Heart right ventricle (tissue), 16 donors: ENCODE results near the gene GUK1. TPM values are rescaled to one million over a fixed set of nuclear protein-coding genes. Genes with fewer than 3 reads are reported as not detected.

Experiments used
- ATAC-seq, 8 donors: fragments of 200-7000 bp; cut with Tn5 transposase; one replicate each; pipeline ENCODE4 v1.9.1; 2020; ENCODE audit warnings: mild to moderate bottlenecking in 8 of 8, moderate library complexity in 8 of 8, moderate number of reproducible peaks in 1 of 8
- DNase-seq, 2 donors: peaks; one replicate each; pipeline ENCODE4 v3.0.0-alpha.2; 2020
- H3K27ac ChIP-seq, 10 donors: fragments of 200-600 bp; sonication (generic) in 2 of 10; one replicate each; pipeline versions ENCODE4 v1.5.0 to v1.8.0; 2020 to 2022; ENCODE audit warnings: mild to moderate bottlenecking in 3 of 10
- H3K27me3 ChIP-seq, 7 donors: fragments of 200-600 bp; one replicate each; pipeline ENCODE4 v1.8.0; 2021 to 2022; ENCODE audit warnings: mild to moderate bottlenecking in 2 of 7
- H3K36me3 ChIP-seq, 9 donors: fragments of 200-600 bp; sonication (generic) in 1 of 9; one replicate each; pipeline versions ENCODE4 v1.5.0 to v1.8.0; 2020 to 2022; ENCODE audit warnings: mild to moderate bottlenecking in 2 of 9
- H3K4me1 ChIP-seq, 9 donors: fragments of 200-600 bp; sonication (generic) in 1 of 9; one replicate each; pipeline versions ENCODE4 v1.5.0 to v1.8.0; 2020 to 2022; ENCODE audit warnings: mild to moderate bottlenecking in 4 of 9
- H3K4me3 ChIP-seq, 10 donors: fragments of 200-600 bp; sonication (generic) in 2 of 10; one replicate each; pipeline versions ENCODE4 v1.5.0 to v1.8.0; 2020 to 2022; ENCODE audit warnings: mild to moderate bottlenecking in 7 of 10, moderate library complexity in 2 of 10
- H3K9me3 ChIP-seq, 11 donors: fragments of 200-600 bp in 10 of 11; sonication (generic) in 2 of 11; one replicate each; pipeline versions ENCODE4 v1.5.0 to v1.8.0; 2013 to 2022; ENCODE audit warnings: mild to moderate bottlenecking in 2 of 11, control low read depth in 1 of 11, moderate library complexity in 1 of 11
- CTCF ChIP-seq, 9 donors: fragments of 200-600 bp; sonication (generic) in 2 of 9; IDR thresholded peaks; one replicate each; pipeline versions ENCODE4 v1.5.0 to v1.8.0; 2021 to 2022; ENCODE audit warnings: antibody characterized with exemption in 9 of 9, mild to moderate bottlenecking in 5 of 9, moderate library complexity in 1 of 9
- WGBS, 2 donors: extraction: QIAGEN DNeasy Blood & Tissue Kit; methylation state at CpG; one replicate each; pipeline ENCODE4 v1.1.7; 2013; ENCODE audit warnings: inconsistent platforms in 1 of 2; 5-methylcytosine and 5-hydroxymethylcytosine counted together
- intact Hi-C, 10 donors: fragments of 100-400 bp; cut with DNase I; formaldehyde crosslinking; loops; one replicate each; pipeline versions ENCODE4 v1.11.1 to v1.14.2; 2022
- polyA plus RNA-seq, 2 donors: library from polyadenylated mRNA; stranded (reverse); fragments of 200-250 nt; gene quantifications; one replicate each; pipeline ENCODE4 v1.2.3, GENCODE V29; 2013
- total RNA-seq, 10 donors: library from RNA; stranded (reverse); fragmentation: NEBNext Ultra II Directional in 3 of 10; extraction: Animal tissue kit (Norgen Biotek cat#: 25700) in 3 of 10; gene quantifications; one replicate each; pipeline versions ENCODE4 v1.2.1 to v1.2.4, GENCODE V29; 2021 to 2023
- donor health status: Arrhythmogenic right ventricular cardiomyopathy.
- donor health status: ischemic (EF 13 %, LVEDD 7.1; RV severe dilation, severe dysfunction).
- donor health status: healthy with polysubstance abuse.
- donor health status: DM: no; HTN: yes; CAD: no.
- donor health status: DM: no; HTN: no; CAD: no.
- donor health status: ischemic (EF 25% LVEDD 6.9; RV normal size, moderate dysfunction).
- donor health status: ischemic (EF 25% LVEDD 5.7; RV mildly dilated, moderate dysfunction).
- donor health status: healthy.
- donor health status: DM: yes; HTN: yes; CAD: no.
- donor health status: Ischemic cardiomyopathy.
- donor health status: ischemic (EF 35%, LVEDD 5.7; RV mildly dilated, moderate dysfunction).
- donor health status: nonischemic (EF 11% LVEDD 7.7; RV severe dilation, severe dysfunction).
- donor health status: DM: yes; HTN: yes; CAD: no.
- donor health status: PGD.
- donor health status: ischemic (EF 29% LVEDD 5.4; RV normal size, mild dysfunction).
- donor health status: nonischemic (EF 23%, LVEDD 6.1; RV moderate dilation, normal function).

The GUK1 gene
- total and polyA plus RNA-seq, 12 donors: 121 to 474 (median 169) TPM

GRCh38 chr1:228120857-228121489 lies 19.1 kb upstream of the GUK1 start:
- no peaks in the 10 kb centered on the region for H3K36me3 ChIP-seq
- peaks cover 0 to under 1% (median 0%) of the 10 kb centered on the region in 7 donors for H3K27me3 ChIP-seq
- H3K4me1 ChIP-seq: no peaks in the 10 kb centered on the region
- ATAC-seq (no peak), DNase-seq (no peak)
- TF ChIP-seq CTCF (IDR thresholded peaks at IDR 0.05): no peak
- no peak overlapping the region for H3K4me3 ChIP-seq
- no peak overlapping the region for H3K27ac ChIP-seq
- H3K9me3 ChIP-seq: peaks cover 0 to 11% (median 0%) of the 10 kb centered on the region in 11 donors
- intact Hi-C loops: loop anchor here in 1 of 10 donors (10.0 kb wide), 1 partner anchor 54 kb away; no protein-coding TSS in a partner anchor
- 72 to 80% methylated on average over 5 of the region's 5 CpGs for WGBS, 2 donors

GRCh38 chr1:228122921-228123441 lies 17.1 kb upstream of the GUK1 start:
- Histone ChIP-seq H3K9me3 (peaks cover 0 to 4% (median 0%) of the 10 kb centered on the region in 11 donors), H3K4me3 (no peak overlapping the region), H3K27ac (no peak overlapping the region), H3K4me1 (no peaks in the 10 kb centered on the region), H3K27me3 (peaks cover 0 to 14% (median 0%) of the 10 kb centered on the region in 7 donors), H3K36me3 (no peaks in the 10 kb centered on the region)
- ATAC-seq (no peak), DNase-seq (no peak)
- WGBS, 2 donors: 67 to 73% methylated on average over 1 of the region's 1 CpG
- intact Hi-C loops: loop anchor here in 1 of 10 donors (10.0 kb wide), 1 partner anchor 52 kb away; no protein-coding TSS in a partner anchor
- TF ChIP-seq CTCF (IDR thresholded peaks at IDR 0.05): no peak

- intact Hi-C loops: loop anchor here in 1 of 10 donors (10.0 kb wide), 1 partner anchor 51 kb away; no protein-coding TSS in a partner anchor
- WGBS, 2 donors: 66 to 71% methylated on average over 2 of the region's 2 CpGs
- Histone ChIP-seq H3K9me3 (no peaks in the 10 kb centered on the region), H3K27me3 (peaks cover 0 to 14% (median 0%) of the 10 kb centered on the region in 7 donors), H3K36me3 (no peaks in the 10 kb centered on the region), H3K4me3 (no peak overlapping the region), H3K4me1 (no peaks in the 10 kb centered on the region), H3K27ac (no peak overlapping the region)
- no peak for TF ChIP-seq CTCF (IDR thresholded peaks at IDR 0.05)
- ATAC-seq (no peak), DNase-seq (no peak)
Measured at GRCh38 chr1:228123505-228123904, 16.6 kb upstream of the GUK1 start.

- no peak for ATAC-seq
- Histone ChIP-seq H3K27ac (no peak overlapping the region), H3K27me3 (peaks cover 0 to 14% (median 0%) of the 10 kb centered on the region in 7 donors), H3K9me3 (no peaks in the 10 kb centered on the region), H3K4me3 (no peak overlapping the region), H3K36me3 (no peaks in the 10 kb centered on the region), H3K4me1 (no peaks in the 10 kb centered on the region)
- intact Hi-C loops: loop anchor here in 1 of 10 donors (10.0 kb wide), 1 partner anchor 50 kb away; no protein-coding TSS in a partner anchor
- DNase-seq: no peak
- WGBS, 2 donors: 81 to 82% methylated on average over 5 of the region's 5 CpGs
- no peak for TF ChIP-seq CTCF (IDR thresholded peaks at IDR 0.05)
Measured at GRCh38 chr1:228125185-228125584, 14.9 kb upstream of the GUK1 start.
